Measurements from ENCODE around the gene TSPAN17.

- TF ChIP-seq FOXA1 (IDR thresholded peaks at IDR 0.05; ENCODE audit: borderline replicate concordance), result no peak
- TF ChIP-seq PPARD (CRISPR knock-in tag; IDR thresholded peaks at IDR 0.05), result no peak
- no peak for TF ChIP-seq ZBTB2 (IDR thresholded peaks at IDR 0.05)
- no peak for TF ChIP-seq ELF4 (CRISPR knock-in tag; IDR thresholded peaks at IDR 0.05)
- TF ChIP-seq HNRNPUL1 (IDR thresholded peaks at IDR 0.05; ENCODE audit: low read length), result no peak
- TF ChIP-seq HDAC2 (IDR thresholded peaks at IDR 0.05), result no peak
- no peak for TF ChIP-seq CTCF (IDR thresholded peaks at IDR 0.05 in 2 of 3, conservative IDR thresholded peaks at IDR 0.05 in 1 of 3; ENCODE audit: insufficient read depth in 2 of 3, low read depth in 1 of 3, low read length in 3 of 3)
- no peak for TF ChIP-seq ZNF589 (CRISPR knock-in tag; IDR thresholded peaks at IDR 0.05; ENCODE audit: low read depth)
- no peak for TF ChIP-seq ZNF384 (IDR thresholded peaks at IDR 0.05; ENCODE audit: low read depth, low read length)
These were observed 14.4 kb downstream of the TSPAN17 start for GRCh38 chr5:176661676-176662075.
